GM12891 (cell line): Measurements from ENCODE around the gene SLC25A26.
"Not testable (repeated sequence)": the region's sequence is repeated elsewhere in the genome, so short reads cannot be mapped to it uniquely, and the experiment has no call there.

Experiments
- DNase-seq: peaks from one replicate; pipeline ENCODE4 v3.0.0; 2011; ENCODE audit warnings: low spot score; ENCODE audit not compliant: insufficient read length
- FAIRE-seq: peaks from 2 replicates; lab custom pipeline; 2011; peaks lifted over from hg19 to GRCh38; lab: Jason Lieb, UNC
- PAX5 ChIP-seq: IDR thresholded peaks from 2 replicates; pipeline ENCODE4 v1.6.1; 2011; ENCODE audit warnings: low read length, moderate library complexity, mild to moderate bottlenecking; ENCODE audit not compliant: insufficient read depth, severe bottlenecking
- POLR2A ChIP-seq: IDR thresholded peaks from 2 replicates; pipeline ENCODE4 v1.6.1; 2011; ENCODE audit warnings: low read depth, low read length, control low read depth
- POLR2AphosphoS5 ChIP-seq: IDR thresholded peaks from 2 replicates; pipeline ENCODE4 v1.6.1; 2011; ENCODE audit warnings: low read depth, low read length, control low read depth
- POU2F2 ChIP-seq: IDR thresholded peaks from 2 replicates; pipeline ENCODE4 v1.6.1; 2011; ENCODE audit warnings: low read depth, mild to moderate bottlenecking, control low read depth, low read length, moderate library complexity
- SPI1 ChIP-seq: IDR thresholded peaks from 2 replicates; pipeline ENCODE4 v1.6.1; 2011; ENCODE audit warnings: low read depth, low read length, control low read depth
- TAF1 ChIP-seq: IDR thresholded peaks from 2 replicates; pipeline ENCODE4 v1.6.1; 2011; ENCODE audit warnings: low read depth, low read length, control low read depth

The SLC25A26 gene

GRCh38 chr3:66416556-66417304 is 195.9 kb downstream of the SLC25A26 start:
- DNase-seq (no peak), FAIRE-seq (no peak)
- TF ChIP-seq PAX5 (no peak), POU2F2 (no peak), POLR2AphosphoS5 (no peak), POLR2A (no peak), TAF1 (no peak), SPI1 (no peak)

- FAIRE-seq = no peak
- TF ChIP-seq POU2F2 (no peak), POLR2A (no peak), SPI1 (no peak), PAX5 (no peak), TAF1 (no peak), POLR2AphosphoS5 (no peak)
- DNase-seq = no peak
These were observed 197.7 kb downstream of the SLC25A26 start for GRCh38 chr3:66418475-66418931.

- DNase-seq = no peak
- no peak for TF ChIP-seq POLR2AphosphoS5
- no peak for TF ChIP-seq POLR2A
- TF ChIP-seq PAX5 = no peak
- no peak for TF ChIP-seq SPI1
- TF ChIP-seq POU2F2 = no peak
- no peak for TF ChIP-seq TAF1
- no peak for FAIRE-seq
These were observed 198.2 kb downstream of the SLC25A26 start for GRCh38 chr3:66419036-66419435.

GRCh38 chr3:66421144-66421543 is 200.3 kb downstream of the SLC25A26 start:
- not testable (repeated sequence) for FAIRE-seq

GRCh38 chr3:66421893-66422292 is 201.1 kb downstream of the SLC25A26 start:
- not testable (repeated sequence) for DNase-seq, FAIRE-seq

More at GRCh38 chr3:66421144-66421543, 200.3 kb downstream of the SLC25A26 start:
- DNase-seq = not testable (repeated sequence)

GRCh38 chr3:66423791-66424190 is 203.0 kb downstream of the SLC25A26 start:
- FAIRE-seq (no peak), DNase-seq (no peak)
- TF ChIP-seq PAX5 = no peak

GRCh38 chr3:66425032-66425431 is 204.2 kb downstream of the SLC25A26 start:
- no peak for DNase-seq
- FAIRE-seq = no peak
- no peak for TF ChIP-seq PAX5
- no peak for TF ChIP-seq POU2F2

- DNase-seq = no peak
- TF ChIP-seq SPI1 (no peak), PAX5 (no peak), POLR2AphosphoS5 (no peak), POLR2A (no peak), POU2F2 (no peak), TAF1 (no peak)
- FAIRE-seq = no peak
These were observed 204.8 kb downstream of the SLC25A26 start for GRCh38 chr3:66425576-66426114.

GRCh38 chr3:66426135-66426534 is 205.3 kb downstream of the SLC25A26 start:
- DNase-seq = no peak
- no peak for FAIRE-seq
- TF ChIP-seq SPI1 (no peak), POU2F2 (no peak), POLR2AphosphoS5 (no peak), TAF1 (no peak), PAX5 (no peak), POLR2A (no peak)

- FAIRE-seq (no peak), DNase-seq (no peak)
- TF ChIP-seq SPI1 (no peak), PAX5 (no peak), POU2F2 (no peak), TAF1 (no peak), POLR2AphosphoS5 (no peak), POLR2A (no peak)
These were observed 206.6 kb downstream of the SLC25A26 start for GRCh38 chr3:66427352-66427751.
